H1 (cell line): ENCODE results near the gene SLC8A1. TPM values are rescaled to one million over a fixed set of nuclear protein-coding genes. Genes with fewer than 3 reads are reported as not detected.

Source experiments
- BACH1 ChIP-seq: IDR thresholded peaks from 2 replicates; pipeline ENCODE4 v1.6.1; 2012; ENCODE audit warnings: low read length, improper control_type of control experiment
- JUND ChIP-seq: IDR thresholded peaks from 2 replicates; pipeline ENCODE4 v1.6.1; 2011; ENCODE audit warnings: mild to moderate bottlenecking, improper control_type of control experiment, low read length
- KDM1A ChIP-seq: fragments of 200-600, 300-600 bp; sonication (generic); IDR thresholded peaks from 2 replicates; pipeline ENCODE4 v1.7.1; 2016; ENCODE audit warnings: mild to moderate bottlenecking, low read length, borderline replicate concordance
- RFX5 ChIP-seq: IDR thresholded peaks from 2 replicates; pipeline ENCODE4 v1.6.1; 2011; ENCODE audit warnings: low read depth, low read length, improper control_type of control experiment, borderline replicate concordance
- SAP30 ChIP-seq: fragments of 300-600 bp; sonication (generic); IDR thresholded peaks from 2 replicates; pipeline ENCODE4 v1.7.1; 2012; ENCODE audit warnings: low read length, moderate library complexity, mild to moderate bottlenecking, inconsistent platforms; ENCODE audit not compliant: insufficient read depth, insufficient replicate concordance
- TAF1 ChIP-seq: IDR thresholded peaks from 2 replicates; pipeline ENCODE4 v1.6.1; 2011; ENCODE audit warnings: mild to moderate bottlenecking, low read depth, low read length
- polyA plus RNA-seq, 7 experiments: library from polyadenylated mRNA; depleted of rRNA in 3 of 7; stranded (reverse) in 5 of 7; unstranded in 2 of 7; fragments of >200 nt in 5 of 7; fragments of 200-250 nt in 2 of 7; gene quantifications; 1 replicate in 5 of 7; 2 replicates in 1 of 7; 4 replicates in 1 of 7; pipeline versions ENCODE4 v1.2.1 to v1.2.3, GENCODE V29; 2011 to 2013; ENCODE audit warnings: missing spikeins in 2 of 7, mixed read lengths in 2 of 7
- total RNA-seq: library from RNA; stranded (reverse); fragmentation: NEBNext Ultra II Directional; extraction: Animal tissue kit (Norgen Biotek cat#: 25700); gene quantifications from 2 replicates; pipeline ENCODE4 v1.2.1, GENCODE V29; 2021

The SLC8A1 gene
- total and polyA plus RNA-seq, 2 of the 8 experiments (the other 6 are each of a cell fraction or from before 2014, with no cell fraction given), result 0.68 to 3.6 TPM

DNA sequence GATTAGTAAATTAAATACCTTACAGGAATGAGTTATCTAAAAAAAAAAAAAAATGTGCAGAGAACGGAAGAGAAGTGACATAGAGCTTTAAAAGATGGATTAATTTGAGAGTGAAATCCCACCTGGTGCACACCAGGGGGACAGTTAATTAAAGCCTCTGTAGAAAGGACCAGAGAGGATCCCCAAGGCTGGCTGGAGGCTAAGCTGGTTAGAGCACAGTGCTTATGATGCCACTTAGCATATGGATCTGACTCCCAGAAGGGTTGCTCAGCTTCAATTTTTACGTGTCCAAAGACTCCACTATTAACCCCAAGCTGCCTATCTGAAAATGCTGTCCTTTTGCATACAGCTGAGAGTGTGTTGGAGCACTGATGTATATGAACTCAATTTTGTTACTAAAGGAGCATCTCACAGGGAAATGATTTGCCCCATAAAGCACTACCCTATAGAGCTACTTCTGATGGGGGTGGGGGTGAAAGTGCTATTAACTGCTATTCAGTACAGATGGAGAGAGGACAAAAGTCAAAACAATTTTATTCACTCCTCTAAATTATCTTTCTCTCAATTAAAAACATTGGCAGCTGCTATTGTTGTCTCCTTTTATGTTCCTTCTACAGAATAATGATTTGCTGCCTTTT is 15.2 kb upstream of the SLC8A1 start (continued):
- TF ChIP-seq KDM1A, result no peak
- TF ChIP-seq SAP30, result no peak
- no peak for TF ChIP-seq BACH1
- TF ChIP-seq RFX5, result no peak
- no peak for TF ChIP-seq TAF1
- no peak for TF ChIP-seq JUND
